Measurements from ENCODE around the gene RAB11FIP3. TPM values are rescaled to one million over a fixed set of nuclear protein-coding genes. Genes with fewer than 3 reads are reported as not detected.
A peak's percentile ranks its signal among the peaks of the same experiment; 100 is the strongest.

The RAB11FIP3 gene
- total RNA-seq, 1 experiment from 2014 or later: 37.1 TPM

DNA sequence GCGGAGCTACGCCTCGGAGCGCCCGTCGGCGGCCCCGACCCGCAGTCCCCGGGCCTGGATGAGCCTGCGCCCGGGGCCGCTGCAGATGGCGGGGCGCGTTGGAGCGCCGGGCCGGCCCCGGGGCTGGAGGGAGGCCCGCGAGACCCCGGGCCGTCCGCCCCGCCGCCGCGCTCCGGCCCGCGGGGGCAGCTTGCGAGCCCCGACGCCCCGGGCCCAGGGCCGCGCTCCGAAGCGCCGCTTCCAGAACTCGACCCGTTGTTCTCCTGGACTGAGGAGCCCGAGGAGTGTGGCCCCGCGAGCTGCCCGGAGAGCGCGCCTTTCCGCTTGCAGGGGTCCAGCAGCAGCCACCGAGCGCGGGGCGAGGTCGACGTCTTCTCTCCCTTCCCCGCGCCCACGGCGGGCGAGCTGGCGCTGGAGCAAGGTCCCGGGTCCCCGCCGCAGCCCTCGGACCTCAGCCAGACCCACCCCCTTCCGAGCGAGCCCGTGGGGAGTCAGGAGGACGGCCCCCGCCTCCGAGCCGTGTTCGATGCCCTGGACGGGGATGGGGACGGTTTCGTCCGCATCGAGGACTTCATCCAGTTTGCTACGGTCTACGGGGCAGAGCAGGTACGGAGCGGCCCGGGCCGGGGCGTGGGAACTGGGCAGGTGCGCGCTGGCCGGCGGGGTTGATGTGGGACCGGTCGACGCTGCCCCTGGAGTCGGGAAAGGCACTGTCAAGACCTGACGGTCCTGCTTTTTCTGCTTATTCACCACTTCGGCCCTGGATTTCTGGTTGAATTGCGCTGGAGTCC is 861 bp downstream of the RAB11FIP3 start:
- Histone ChIP-seq H3K27ac (ENCODE audit: insufficient read length, low read depth, low read length) (no peak overlapping the region), H3K23me2 (ENCODE audit: insufficient read length, low read depth, low read length, poor library complexity, severe bottlenecking) (peaks cover 18% of the 10 kb centered on the region), H3K4ac (ENCODE audit: low read depth, low read length) (no peak overlapping the region), H4K20me1 (ENCODE audit: control insufficient read depth, insufficient read depth, insufficient read length) (no peaks in the 10 kb centered on the region), H3K23ac (ENCODE audit: insufficient read length, low read depth, low read length) (no peak overlapping the region), H4K8ac (replicated peaks; ENCODE audit: insufficient read length, low read depth, low read length) (no peak overlapping the region), H3K9me3 (ENCODE audit: control insufficient read depth, low read depth, low read length) (no peaks in the 10 kb centered on the region), H2BK15ac (ENCODE audit: low read depth, low read length) (no peak overlapping the region), H3T11ph (ENCODE audit: low read length) (no peak overlapping the region), H2BK5ac (ENCODE audit: insufficient read length, low read length) (no peak overlapping the region), H2AK5ac (ENCODE audit: insufficient read length, low read length) (no peak overlapping the region), H3K4me2 (ENCODE audit: insufficient read depth, insufficient read length, low read length) (peak overlapping the region; percentile 55), H3K4me1 (ENCODE audit: insufficient read depth, low read length) (no peaks in the 10 kb centered on the region), H3K27me3 (ENCODE audit: insufficient read depth, low read length) (peaks cover 16% of the 10 kb centered on the region; the same call in 1 of the 2 replicates), H2AFZ (ENCODE audit: low read length) (no peak overlapping the region), H3K79me1 (ENCODE audit: insufficient read depth, low read depth, low read length, poor library complexity, severe bottlenecking) (no peaks in the 10 kb centered on the region), H2BK20ac (ENCODE audit: low read depth, low read length, poor library complexity, severe bottlenecking) (no peak overlapping the region), H3K14ac (ENCODE audit: insufficient read depth, low read length) (peak overlapping the region; percentile 62), H3K18ac (ENCODE audit: insufficient read length, low read depth, low read length) (peak overlapping the region; percentile 27), H4K5ac (ENCODE audit: insufficient read length, low read depth, low read length) (no peak overlapping the region), H2BK120ac (ENCODE audit: low read depth, low read length, poor library complexity, severe bottlenecking) (no peak overlapping the region), H2BK12ac (ENCODE audit: insufficient read length, low read depth, low read length) (no peak overlapping the region), H3K9ac (ENCODE audit: extremely low read depth, insufficient read length, low read length) (no peak overlapping the region), H4K91ac (ENCODE audit: insufficient read length, low read depth, low read length) (no peak overlapping the region), H3K79me2 (ENCODE audit: insufficient read depth, low read length) (peaks cover 5% of the 10 kb centered on the region; the same call in 1 of the 2 replicates), H3K56ac (ENCODE audit: insufficient read length, low read depth, low read length) (no peak overlapping the region)
- Mint-ChIP-seq H3K9me3 (no peaks in the 10 kb centered on the region; a peak in 1 of 5 replicates), H3K36me3 (ENCODE audit: insufficient read depth in 1 of 3, low read depth in 3 of 3) (peaks cover 7 to 25% (median 14%) of the 10 kb centered on the region in 3 experiments; a peak in 6 of 7 replicates), H3K4me1 (peaks cover 17 to 24% of the 10 kb centered on the region in 2 experiments), H3K27me3 (ENCODE audit: low read depth) (peaks cover 53% of the 10 kb centered on the region), H3K4me3 (peak overlapping the region; percentile 73 to 80), H3K27ac (no peak overlapping the region)
- TF ChIP-seq, protein P1, sequence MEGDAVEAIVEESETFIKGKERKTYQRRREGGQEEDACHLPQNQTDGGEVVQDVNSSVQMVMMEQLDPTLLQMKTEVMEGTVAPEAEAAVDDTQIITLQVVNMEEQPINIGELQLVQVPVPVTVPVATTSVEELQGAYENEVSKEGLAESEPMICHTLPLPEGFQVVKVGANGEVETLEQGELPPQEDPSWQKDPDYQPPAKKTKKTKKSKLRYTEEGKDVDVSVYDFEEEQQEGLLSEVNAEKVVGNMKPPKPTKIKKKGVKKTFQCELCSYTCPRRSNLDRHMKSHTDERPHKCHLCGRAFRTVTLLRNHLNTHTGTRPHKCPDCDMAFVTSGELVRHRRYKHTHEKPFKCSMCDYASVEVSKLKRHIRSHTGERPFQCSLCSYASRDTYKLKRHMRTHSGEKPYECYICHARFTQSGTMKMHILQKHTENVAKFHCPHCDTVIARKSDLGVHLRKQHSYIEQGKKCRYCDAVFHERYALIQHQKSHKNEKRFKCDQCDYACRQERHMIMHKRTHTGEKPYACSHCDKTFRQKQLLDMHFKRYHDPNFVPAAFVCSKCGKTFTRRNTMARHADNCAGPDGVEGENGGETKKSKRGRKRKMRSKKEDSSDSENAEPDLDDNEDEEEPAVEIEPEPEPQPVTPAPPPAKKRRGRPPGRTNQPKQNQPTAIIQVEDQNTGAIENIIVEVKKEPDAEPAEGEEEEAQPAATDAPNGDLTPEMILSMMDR (conservative IDR thresholded peaks at IDR 0.05): no peak
- no peak for DNase-seq
- no CpG with 5 or more reads among the region's 97 CpGs for WGBS (ENCODE audit: extremely low coverage, insufficient read length, low lambda C conversion rate)
